ENCODE results near the gene PITRM1.

DNA sequence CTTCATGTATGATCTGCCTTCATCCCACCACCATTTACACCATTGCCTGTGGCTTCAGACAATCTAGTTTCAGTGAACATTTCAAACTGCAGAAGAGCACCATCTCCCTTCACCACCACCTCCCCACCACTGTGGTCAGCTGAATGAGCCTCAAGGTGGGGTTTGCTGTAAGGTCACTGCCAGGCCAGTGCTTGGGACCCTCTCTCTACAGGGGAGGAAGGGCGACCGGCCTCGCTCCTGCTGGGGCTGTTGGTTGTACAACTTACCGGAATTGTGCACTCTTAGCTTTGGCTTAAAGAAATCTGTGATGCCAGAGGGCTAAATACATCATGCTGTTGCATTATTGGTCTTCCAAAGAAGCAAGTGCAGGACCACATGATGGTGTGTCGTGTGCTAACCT is 78.6 kb downstream of the PITRM1 start:
- TF ChIP-seq TCF12 (IDR thresholded peaks at IDR 0.05; ENCODE audit: low read depth): no peak
- TF ChIP-seq, protein P1, sequence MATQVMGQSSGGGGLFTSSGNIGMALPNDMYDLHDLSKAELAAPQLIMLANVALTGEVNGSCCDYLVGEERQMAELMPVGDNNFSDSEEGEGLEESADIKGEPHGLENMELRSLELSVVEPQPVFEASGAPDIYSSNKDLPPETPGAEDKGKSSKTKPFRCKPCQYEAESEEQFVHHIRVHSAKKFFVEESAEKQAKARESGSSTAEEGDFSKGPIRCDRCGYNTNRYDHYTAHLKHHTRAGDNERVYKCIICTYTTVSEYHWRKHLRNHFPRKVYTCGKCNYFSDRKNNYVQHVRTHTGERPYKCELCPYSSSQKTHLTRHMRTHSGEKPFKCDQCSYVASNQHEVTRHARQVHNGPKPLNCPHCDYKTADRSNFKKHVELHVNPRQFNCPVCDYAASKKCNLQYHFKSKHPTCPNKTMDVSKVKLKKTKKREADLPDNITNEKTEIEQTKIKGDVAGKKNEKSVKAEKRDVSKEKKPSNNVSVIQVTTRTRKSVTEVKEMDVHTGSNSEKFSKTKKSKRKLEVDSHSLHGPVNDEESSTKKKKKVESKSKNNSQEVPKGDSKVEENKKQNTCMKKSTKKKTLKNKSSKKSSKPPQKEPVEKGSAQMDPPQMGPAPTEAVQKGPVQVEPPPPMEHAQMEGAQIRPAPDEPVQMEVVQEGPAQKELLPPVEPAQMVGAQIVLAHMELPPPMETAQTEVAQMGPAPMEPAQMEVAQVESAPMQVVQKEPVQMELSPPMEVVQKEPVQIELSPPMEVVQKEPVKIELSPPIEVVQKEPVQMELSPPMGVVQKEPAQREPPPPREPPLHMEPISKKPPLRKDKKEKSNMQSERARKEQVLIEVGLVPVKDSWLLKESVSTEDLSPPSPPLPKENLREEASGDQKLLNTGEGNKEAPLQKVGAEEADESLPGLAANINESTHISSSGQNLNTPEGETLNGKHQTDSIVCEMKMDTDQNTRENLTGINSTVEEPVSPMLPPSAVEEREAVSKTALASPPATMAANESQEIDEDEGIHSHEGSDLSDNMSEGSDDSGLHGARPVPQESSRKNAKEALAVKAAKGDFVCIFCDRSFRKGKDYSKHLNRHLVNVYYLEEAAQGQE (IDR thresholded peaks at IDR 0.05; ENCODE audit: low read depth): no peak
- no peak for TF ChIP-seq RAD21 (IDR thresholded peaks at IDR 0.05; ENCODE audit: low read depth)
- TF ChIP-seq TAF1 (IDR thresholded peaks at IDR 0.05; ENCODE audit: low read depth): no peak
- no peak for TF ChIP-seq CEBPB (IDR thresholded peaks at IDR 0.05)
- TF ChIP-seq EP300 (IDR thresholded peaks at IDR 0.05; ENCODE audit: borderline replicate concordance): no peak
- TF ChIP-seq YY1 (IDR thresholded peaks at IDR 0.05; ENCODE audit: low read depth): no peak
- no peak for TF ChIP-seq ZBTB7A (IDR thresholded peaks at IDR 0.05; ENCODE audit: low read depth)
- no peak for TF ChIP-seq MAX (IDR thresholded peaks at IDR 0.05)
- TF ChIP-seq, protein P2, sequence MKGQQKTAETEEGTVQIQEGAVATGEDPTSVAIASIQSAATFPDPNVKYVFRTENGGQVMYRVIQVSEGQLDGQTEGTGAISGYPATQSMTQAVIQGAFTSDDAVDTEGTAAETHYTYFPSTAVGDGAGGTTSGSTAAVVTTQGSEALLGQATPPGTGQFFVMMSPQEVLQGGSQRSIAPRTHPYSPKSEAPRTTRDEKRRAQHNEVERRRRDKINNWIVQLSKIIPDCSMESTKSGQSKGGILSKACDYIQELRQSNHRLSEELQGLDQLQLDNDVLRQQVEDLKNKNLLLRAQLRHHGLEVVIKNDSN (IDR thresholded peaks at IDR 0.05): no peak

All from Ishikawa (cell line).